Measurements from ENCODE around the gene GRK2. TPM values are rescaled to one million over a fixed set of nuclear protein-coding genes. Genes with fewer than 3 reads are reported as not detected.

The GRK2 gene
- total RNA-seq, 1 donor from 2014 or later = 61.6 TPM

DNA sequence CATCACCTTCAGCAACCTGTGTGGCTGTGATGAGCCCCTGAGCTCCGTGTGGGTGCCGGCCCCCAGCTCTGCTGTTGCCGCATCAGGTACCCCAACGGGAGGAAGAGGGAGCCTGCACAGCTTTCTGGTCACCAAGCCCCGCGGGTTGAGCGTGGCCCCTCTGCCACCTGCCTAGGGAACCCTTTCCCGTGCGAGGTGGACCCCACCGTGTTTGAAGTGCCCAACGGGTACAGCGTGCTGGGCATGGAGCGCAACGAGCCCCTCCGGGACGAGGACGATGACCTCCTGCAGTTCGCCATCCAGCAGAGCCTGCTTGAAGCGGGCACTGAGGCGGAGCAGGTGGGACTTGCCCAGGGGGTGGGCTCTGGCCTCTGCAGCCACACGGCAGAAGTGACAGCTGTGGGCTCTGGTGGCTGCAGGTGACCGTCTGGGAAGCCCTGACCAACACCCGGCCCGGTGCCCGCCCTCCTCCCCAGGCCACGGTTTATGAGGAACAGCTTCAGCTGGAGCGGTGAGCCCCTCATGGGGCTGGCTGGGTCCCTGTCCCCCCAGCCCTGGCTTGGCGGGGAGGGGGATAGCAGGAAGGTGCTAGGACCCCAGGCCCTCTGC lies 35.1 kb downstream of the GRK2 start:
- ATAC-seq = no peak

DNA sequence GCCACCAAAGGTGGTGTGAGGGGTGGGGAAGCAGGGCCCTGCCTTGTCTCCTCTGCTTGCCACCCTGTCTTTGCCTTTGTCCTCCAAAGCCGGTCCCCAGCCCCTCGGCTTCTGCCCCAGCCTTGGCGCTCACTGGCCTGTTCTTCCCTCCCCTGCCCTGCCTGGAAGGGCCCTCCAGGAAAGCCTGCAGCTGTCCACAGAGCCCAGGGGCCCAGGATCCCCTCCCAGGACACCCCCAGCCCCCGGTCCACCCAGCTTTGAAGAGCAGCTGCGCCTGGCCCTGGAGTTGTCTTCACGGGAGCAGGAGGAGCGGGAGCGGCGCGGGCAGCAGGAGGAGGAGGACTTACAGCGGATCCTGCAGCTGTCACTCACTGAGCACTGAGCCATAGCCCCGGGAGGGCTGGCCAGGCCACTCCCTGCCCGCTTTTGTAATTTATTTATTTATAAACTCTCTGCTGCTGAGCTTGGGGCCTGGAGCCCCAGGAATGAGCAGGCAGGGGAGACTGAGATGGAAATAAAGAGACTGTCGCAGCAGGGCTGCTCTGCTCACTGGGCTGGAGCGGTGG lies 35.8 kb downstream of the GRK2 start:
- ATAC-seq = peak; percentile 61

DNA sequence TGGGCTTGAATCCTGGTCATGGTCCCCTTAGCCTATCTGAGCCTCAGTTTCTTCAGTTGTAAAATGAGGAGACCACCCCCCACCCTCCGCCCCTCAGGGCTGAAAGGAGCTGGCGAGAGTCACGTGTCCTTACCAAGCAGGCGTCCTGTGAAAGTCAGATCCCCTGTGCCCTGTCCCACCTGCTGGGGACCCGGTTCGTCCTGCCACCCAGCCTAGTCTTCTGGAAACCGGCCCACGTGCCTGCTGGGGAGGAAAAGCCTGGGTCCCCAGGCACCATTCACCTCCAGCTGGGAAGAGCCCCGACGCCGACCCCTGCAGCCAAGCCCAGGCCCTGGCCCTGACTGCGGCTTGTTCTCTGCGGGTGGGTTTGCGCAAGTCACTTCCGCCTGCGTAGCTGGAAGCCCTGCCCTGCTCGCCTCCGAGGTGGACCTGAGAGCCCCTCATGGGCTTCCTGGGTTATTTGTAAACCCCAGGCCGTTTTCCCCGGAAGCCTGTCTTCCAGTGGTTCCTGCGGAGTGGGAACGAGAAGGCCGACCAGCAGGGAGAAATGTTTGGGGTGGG lies 36.4 kb downstream of the GRK2 start:
- peak; percentile 5 for ATAC-seq

DNA sequence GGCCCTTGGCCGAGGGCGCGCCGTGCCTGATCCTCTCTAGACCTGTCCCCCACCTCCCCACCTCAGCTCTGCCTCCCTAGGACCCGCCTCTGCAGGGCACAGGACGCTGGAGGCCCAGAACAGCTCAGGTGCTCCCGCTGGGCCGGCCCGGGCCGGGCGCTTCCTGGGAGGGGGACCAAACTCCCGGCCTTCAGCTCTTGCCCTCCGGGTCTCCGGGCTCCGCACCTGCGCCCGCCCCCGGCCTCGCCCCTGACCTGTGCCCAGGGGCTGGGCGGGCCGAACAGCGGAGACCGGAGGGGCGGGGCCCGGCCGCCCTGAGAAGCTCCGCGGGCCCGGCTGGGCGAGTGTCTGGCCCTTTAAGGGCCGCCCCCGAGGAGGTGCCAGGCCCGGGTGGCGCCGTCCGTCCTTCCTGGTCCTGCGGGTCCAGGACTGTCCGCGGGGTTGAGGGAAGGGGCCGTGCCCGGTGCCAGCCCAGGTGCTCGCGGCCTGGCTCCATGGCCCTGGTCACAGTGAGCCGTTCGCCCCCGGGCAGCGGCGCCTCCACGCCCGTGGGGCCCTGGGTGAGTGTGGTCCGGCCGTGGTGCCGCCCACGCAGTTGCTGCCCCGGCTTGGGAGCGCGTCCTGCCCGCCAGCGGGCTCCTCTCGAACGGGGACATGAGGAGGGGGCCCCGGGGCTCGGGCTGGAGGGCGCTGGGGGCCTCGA lies 37.0 kb downstream of the GRK2 start, which contains the start of gene SSH3:
Gene SSH3, plus strand, starts transcription at position 399 of the 703 bp plus-strand sequence. Its CDS starts 96 bp downstream, at position 495.
- ATAC-seq = peak; percentile 73

DNA sequence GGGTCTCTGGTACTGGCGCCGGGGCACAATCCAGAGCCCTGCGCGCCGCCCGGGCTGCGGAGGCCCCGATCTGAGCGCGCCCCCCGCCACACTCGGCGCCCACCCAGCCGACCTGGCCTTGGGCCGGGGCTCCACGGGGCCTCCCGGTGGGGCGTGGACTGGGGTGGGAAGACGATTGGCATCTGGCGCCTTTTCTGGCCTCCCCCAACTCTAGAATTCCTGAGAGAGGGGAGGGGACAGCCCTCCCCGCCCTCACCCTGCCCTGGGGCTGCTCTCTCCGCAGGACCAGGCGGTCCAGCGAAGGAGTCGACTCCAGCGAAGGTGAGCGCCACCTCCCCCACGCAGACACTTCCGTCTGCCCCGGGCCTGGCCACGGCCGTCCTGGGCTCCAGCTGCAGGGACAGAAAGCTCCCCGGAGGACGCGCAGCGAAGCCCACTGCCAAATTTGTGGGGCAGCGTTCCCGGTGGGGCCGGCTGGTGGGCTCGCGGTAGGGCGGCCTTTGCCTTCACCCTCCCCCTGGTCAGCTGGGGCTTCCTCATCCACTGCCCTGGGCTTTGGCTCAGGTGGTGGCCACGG lies 37.6 kb downstream of the GRK2 start:
- peak; percentile 21 for ATAC-seq

DNA sequence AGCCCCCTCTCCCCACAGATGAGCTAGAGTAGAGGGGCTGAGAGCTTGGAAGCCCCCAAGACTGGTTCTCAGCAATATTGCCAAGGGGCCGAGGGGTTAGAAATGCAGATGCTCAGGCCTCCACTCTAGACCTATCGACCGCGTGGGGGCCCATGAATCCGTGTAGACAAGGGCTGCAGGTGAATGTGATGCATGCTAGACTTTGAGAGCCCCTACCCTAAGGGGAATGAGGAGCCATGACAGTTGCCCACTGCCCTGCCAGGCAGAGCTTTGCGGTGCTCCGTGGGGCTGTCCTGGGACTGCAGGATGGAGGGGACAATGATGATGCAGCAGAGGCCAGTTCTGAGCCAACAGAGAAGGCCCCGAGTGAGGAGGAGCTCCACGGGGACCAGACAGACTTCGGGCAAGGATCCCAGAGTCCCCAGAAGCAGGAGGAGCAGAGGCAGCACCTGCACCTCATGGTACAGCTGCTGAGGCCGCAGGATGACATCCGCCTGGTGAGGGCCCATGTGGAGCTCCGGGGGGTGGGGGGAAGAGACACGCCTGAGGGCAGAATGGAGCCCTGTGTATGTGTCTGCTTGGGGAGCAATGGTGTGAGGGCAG lies 38.3 kb downstream of the GRK2 start:
- ATAC-seq = no peak

DNA sequence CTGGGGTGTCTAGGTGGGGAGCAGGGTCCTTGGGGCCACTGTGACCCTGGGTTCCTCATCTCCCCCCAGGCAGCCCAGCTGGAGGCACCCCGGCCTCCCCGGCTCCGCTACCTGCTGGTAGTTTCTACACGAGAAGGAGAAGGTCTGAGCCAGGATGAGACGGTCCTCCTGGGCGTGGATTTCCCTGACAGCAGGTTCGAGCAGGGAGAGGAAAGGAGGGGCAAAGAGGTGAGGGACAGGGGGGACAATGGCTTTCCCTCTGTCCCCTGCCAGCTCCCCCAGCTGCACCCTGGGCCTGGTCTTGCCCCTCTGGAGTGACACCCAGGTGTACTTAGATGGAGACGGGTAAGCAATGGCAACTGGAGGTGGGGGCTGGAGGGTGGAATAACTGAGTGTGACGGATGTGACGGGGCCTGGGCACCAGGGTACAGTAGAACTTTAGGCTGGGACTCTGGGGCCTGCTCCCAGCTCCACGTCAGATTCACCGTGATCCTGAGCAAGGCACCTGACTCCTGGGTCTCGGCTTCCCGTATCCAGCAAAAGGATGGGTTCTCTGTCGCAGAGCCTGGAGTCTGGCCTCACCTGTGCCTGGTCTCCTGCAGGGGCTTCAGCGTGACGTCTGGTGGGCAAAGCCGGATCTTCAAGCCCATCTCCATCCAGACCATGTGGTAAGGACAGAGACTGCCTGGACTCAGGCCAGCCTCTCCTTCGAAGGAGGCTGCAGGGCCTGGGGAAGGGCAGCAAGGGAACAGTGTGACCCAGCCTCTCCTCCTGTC lies 40.7 kb downstream of the GRK2 start:
- ATAC-seq = no peak

DNA sequence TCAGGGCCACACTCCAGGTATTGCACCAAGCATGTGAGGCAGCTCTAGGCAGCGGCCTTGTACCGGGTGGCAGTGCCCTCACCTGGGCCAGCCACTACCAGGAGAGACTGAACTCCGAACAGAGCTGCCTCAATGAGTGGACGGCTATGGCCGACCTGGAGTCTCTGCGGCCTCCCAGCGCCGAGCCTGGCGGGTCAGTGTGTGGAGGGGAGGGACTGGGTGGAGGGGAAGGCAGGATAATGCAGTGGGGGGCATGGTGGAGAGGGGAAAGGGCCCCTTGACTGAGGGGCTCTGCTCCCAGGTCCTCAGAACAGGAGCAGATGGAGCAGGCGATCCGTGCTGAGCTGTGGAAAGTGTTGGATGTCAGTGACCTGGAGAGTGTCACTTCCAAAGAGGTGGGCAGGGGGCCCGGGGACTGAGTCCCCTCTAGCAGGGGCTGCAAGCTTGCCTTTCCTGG lies 41.3 kb downstream of the GRK2 start:
- no peak for ATAC-seq

DNA sequence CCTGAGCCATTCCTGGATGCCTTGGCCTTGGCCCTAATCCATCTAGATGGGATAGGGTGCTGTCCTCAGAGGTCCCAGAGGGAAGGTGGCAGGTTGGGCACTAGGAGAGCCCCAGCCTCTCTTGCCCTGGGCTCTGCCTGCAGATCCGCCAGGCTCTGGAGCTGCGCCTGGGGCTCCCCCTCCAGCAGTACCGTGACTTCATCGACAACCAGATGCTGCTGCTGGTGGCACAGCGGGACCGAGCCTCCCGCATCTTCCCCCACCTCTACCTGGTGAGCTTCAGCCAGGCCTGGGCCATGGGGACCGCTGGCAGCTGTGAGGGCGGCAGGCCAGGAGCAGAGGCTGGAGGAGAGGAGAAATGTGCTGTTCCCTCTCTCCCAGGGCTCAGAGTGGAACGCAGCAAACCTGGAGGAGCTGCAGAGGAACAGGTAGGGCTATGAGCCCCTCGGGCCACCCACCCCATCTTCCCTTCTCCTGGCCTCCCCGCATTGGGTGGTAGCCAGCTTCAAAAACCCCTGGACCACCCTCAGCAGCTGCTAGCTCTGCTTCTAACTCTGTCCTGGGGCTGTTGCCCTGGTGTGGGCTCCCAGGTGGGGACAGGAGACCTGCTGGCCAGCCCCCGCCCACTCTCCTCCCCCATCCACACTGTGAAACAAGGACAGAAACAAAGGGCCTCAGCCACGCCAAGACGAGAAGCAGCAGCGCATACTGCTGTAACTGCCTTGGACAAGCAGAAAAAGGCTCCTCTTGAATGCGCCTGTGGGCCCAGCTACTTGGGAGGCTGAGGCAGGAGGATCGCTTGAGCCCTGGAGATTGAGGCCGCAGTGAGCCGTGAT lies 42.0 kb downstream of the GRK2 start:
- no peak for ATAC-seq

DNA sequence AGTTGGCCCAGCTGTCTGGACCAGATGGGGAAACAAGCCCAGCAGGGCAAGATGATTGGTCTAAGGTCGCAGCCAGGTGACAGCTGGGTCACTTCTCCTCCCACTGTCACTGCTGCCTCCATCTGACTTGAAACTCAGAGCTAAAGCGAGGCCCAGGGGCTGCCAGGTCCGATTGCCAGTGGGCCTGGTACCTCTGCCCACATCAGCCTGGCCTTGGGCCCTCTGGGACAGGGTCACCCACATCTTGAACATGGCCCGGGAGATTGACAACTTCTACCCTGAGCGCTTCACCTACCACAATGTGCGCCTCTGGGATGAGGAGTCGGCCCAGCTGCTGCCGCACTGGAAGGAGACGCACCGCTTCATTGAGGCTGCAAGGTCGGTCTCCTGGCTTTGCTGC lies 42.9 kb downstream of the GRK2 start:
- no peak for ATAC-seq

DNA sequence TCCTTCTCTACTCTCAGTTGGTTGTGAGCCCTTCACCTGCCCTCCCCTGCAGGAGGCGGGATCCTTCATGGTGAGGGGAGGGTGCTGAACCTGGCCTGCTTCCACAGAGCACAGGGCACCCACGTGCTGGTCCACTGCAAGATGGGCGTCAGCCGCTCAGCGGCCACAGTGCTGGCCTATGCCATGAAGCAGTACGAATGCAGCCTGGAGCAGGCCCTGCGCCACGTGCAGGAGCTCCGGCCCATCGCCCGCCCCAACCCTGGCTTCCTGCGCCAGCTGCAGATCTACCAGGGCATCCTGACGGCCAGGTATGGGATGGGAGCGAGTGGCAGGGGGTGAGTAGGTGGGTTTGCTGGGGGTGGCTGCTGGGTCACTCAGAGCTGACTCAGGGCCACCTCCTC lies 43.4 kb downstream of the GRK2 start:
- no peak for ATAC-seq

DNA sequence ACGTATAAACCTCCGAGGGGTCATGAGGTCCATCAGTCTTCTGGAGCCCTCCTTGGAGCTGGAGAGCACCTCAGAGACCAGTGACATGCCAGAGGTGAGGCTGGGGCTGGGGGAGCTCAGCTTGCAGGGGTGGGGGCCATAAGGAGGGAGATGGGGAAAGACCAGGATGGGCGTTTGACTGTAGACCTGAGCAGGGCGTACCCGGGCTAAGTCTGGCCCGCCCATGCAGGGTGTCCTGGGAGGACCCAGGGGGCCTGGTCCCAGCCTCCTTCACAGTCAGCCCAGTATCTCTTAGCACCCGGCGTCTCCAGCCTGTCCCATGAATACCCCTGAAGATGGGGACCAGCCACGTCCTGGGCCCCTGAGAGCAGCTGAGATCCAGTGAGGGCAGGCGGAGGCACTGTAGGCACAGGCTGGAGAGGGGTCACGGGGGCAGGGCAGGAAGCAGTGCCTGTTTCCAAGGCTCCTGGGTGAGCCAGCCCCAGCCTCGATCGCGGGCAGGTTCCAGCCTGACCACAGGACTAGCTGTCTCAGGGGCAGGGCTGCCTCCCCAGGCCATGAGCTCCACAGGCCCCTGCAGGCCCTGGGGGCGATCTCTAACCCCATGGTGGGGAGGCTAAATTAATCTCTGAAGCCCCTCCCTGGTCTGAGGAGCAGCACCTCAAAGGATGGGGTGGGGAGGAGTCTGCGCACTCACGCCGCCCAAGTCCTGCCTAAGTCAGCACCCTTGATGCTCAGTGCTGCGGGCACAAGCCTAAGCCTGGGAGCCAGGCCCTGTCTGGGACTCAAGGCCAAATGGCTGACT lies 44.2 kb downstream of the GRK2 start:
- ATAC-seq = peak; percentile 68

DNA sequence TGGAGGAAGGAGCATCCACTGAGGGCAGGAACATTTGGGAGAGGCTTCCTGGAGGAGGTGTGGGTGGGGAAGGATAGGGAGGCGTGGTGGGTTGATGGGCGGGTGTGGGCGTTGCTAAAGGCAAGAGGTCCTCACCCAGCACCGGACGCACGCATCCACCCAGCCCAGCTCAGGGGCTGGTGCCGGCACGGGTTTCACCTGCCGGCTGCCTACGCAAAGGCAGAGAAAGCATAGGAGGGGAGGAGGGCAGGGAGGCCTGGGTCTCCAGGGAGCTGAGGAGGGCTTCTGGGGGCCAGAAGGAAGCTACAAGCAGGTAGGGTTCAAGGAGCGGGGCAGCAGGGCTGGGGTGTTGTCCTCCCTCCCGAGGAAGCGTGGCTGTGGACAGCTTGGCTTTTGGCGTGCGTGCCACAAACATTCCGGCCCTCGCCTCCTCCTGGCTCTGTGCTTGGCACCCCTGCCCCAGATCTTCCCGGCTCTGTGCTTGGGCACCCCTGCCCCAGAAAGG lies 44.8 kb downstream of the GRK2 start:
- no peak for ATAC-seq

DNA sequence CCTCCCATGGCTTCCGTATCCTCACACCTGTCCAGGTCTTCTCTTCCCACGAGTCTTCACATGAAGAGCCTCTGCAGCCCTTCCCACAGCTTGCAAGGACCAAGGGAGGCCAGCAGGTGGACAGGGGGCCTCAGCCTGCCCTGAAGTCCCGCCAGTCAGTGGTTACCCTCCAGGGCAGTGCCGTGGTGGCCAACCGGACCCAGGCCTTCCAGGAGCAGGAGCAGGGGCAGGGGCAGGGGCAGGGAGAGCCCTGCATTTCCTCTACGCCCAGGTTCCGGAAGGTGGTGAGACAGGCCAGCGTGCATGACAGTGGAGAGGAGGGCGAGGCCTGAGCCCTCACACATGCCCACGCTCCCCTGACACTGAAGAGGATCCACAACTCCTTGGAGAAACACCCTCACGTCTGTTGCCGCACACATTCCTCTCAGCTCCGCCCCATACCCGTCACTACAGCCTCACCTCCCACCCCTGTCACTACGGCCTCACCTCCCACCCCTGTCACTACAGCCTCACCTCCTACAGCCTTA lies 45.3 kb downstream of the GRK2 start:
- peak; percentile 68 for ATAC-seq

DNA sequence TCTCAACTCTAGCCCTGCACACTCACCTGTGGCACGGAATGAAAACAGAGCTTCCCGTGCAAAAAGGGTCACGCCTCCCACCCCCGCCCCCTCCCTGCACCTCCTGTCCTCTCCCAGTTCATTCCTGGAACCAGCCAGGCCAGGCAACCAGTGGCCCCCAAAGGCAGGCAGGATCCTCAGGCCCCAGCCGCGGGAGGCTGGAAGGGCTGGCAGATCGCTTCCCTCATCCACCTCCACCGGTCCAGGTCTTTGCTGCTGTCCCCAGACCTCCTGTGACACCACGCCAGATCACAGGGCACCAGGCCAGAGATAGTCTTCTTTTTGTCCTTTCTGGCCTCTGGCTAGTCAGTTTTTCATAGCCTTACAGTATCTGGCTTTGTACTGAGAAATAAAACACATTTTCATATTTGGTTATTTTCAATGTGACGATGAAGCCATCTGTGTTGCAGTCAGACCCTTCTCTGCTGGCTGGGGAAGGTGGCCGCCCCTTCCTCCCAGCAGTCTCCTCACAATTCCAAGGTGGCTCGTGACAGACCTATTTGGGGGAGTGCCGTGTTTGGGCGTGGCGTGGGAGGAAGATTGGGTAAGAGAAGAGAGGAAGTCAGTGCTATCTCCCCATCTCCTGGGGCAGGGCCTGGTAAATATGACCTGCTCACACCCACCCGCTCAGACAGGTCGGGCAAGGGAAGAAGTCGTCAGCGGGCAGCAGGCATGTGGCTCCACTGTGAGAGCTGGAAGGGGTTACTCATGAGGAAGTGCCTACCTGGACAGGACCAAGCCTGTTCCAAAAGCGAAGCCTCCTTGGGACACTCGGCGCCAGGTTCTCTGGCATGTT lies 46.1 kb downstream of the GRK2 start:
- peak; percentile 73 for ATAC-seq

DNA sequence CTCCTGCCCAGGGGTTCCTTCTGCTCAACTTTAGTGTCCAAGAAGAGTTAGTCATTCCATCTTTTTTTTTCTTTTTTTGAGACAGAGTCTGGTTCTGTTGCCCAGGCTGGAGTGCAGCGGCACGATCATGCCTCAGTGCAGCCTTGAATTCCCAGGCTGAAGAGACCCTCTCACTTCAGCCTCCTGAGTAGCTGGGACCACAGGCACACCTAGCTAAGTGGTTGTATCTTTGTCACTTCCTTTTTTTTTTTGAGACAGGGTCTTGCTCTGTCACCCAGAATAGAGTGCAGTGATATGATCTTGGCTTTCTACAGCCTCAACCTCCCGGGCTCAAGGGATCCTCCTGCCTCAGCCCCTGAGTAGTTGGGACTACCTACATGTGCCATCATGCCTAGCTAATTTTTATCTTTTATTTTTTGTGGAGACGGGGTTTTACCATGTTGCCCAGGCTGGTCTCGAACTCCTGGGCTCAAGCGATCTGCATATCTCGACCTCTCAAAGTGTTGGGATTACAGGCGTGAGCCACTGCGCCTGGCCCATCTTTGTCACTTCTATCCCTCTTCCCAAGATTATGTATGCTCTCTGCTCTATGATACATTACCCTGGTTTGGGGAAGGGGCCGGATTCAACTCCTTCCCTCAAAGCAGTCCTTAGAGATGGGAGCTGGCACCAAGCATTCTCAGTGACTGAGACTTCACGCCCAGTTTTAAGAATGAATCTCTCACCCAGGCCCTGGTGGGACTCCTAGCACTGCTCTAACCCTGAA lies 47.0 kb downstream of the GRK2 start:
- ATAC-seq = no peak

DNA sequence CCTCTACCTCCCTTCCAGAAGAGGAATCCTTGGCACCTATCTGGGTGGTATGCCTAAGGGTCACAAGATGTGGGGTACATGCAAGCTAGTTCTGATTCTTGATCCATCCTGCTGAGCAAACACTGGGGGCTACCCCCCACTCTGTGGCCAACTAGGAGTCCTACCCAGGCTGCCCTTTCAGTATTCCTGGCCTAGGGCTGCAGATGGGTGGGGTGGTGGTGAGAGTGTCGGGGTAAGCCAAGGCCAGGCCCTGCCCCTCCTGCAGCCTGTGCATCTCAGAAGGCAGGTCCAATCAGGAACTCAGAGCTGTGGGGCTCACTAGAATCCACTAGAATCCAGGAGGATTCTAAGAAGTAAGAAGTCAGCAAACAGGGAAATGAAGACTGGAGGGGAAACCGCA lies 47.9 kb downstream of the GRK2 start:
- no peak for ATAC-seq

DNA sequence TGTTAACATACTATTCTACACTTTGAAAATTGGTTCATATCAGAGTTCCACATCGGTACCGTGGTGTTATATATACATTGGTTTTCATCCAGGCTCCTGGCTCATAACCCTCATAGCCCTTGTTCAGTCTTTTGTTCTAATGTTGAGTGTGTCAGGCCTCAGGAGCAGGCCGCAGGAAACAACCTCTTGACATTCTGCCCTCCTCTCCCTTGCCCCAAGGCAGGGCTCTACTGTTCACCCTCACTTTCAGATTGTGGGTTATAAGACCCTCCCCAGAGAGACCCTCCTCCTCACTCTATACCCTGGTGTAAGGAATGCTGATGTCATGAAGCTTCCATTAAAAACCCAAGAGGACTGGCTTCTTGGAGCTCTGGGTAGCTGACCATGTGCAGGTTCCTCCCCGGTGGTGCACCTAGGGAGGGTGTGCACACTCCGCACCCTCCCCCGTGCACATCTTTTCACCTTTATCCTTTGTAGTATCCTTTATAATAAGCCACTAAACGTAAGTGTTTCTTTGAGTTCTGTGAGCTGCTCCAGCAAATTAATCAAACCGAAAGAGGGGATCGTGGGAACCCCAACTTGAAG lies 49.1 kb downstream of the GRK2 start:
- ATAC-seq = no peak

Measured in esophagus mucosa (tissue), 1 donor.